H9 (cell line): Measurements from ENCODE around the gene GALNT17. TPM values are rescaled to one million over a fixed set of nuclear protein-coding genes. Genes with fewer than 3 reads are reported as not detected.

Experiments used
- DNase-seq: peaks from one replicate; pipeline ENCODE4 v3.0.0-alpha.2; 2017
- H2AFZ ChIP-seq: one replicate; pipeline ENCODE4 v1.6.1; 2013; ENCODE audit warnings: mild to moderate bottlenecking, low read length, control low read depth, moderate library complexity
- H2AK5ac ChIP-seq: 2 replicates; pipeline ENCODE4 v1.6.1; 2013; ENCODE audit warnings: low read length, control low read depth, mixed read lengths; ENCODE audit not compliant: insufficient read length
- H2BK120ac ChIP-seq: one replicate; pipeline ENCODE4 v1.6.1; 2013; ENCODE audit warnings: low read depth, mild to moderate bottlenecking, low read length, control low read depth, inconsistent platforms; ENCODE audit not compliant: poor library complexity, severe bottlenecking
- H2BK12ac ChIP-seq: 2 replicates; pipeline ENCODE4 v1.6.1; 2013; ENCODE audit warnings: low read length, control low read depth, mixed read lengths, low read depth; ENCODE audit not compliant: insufficient read length
- H2BK15ac ChIP-seq: 2 replicates; pipeline ENCODE4 v1.6.1; 2013; ENCODE audit warnings: low read depth, low read length, control low read depth
- H2BK20ac ChIP-seq: one replicate; pipeline ENCODE4 v1.6.1; 2013; ENCODE audit warnings: low read depth, mild to moderate bottlenecking, low read length, control low read depth, inconsistent platforms; ENCODE audit not compliant: poor library complexity, severe bottlenecking
- H2BK5ac ChIP-seq: 2 replicates; pipeline ENCODE4 v1.6.1; 2013; ENCODE audit warnings: low read length, control low read depth, mixed read lengths; ENCODE audit not compliant: insufficient read length
- H3K14ac ChIP-seq: 2 replicates; pipeline ENCODE4 v1.6.1; 2013; ENCODE audit warnings: low read length, control low read depth; ENCODE audit not compliant: insufficient read depth
- H3K18ac ChIP-seq: 2 replicates; pipeline ENCODE4 v1.6.1; 2013; ENCODE audit warnings: low read depth, mild to moderate bottlenecking, mixed read lengths, low read length, control low read depth; ENCODE audit not compliant: insufficient read length
- H3K23ac ChIP-seq: 2 replicates; pipeline ENCODE4 v1.6.1; 2013; ENCODE audit warnings: low read length, control low read depth, mixed read lengths, low read depth; ENCODE audit not compliant: insufficient read length
- H3K23me2 ChIP-seq: 2 replicates; pipeline ENCODE4 v1.6.1; 2013; ENCODE audit warnings: low read depth, mild to moderate bottlenecking, mixed read lengths, low read length, control low read depth; ENCODE audit not compliant: insufficient read length, poor library complexity, severe bottlenecking
- H3K27ac ChIP-seq: 2 replicates; pipeline ENCODE4 v1.5.1; 2013; ENCODE audit warnings: low read length, control low read depth, mixed read lengths, low read depth; ENCODE audit not compliant: insufficient read length
- H3K27me3 ChIP-seq: 2 replicates; pipeline ENCODE4 v1.6.1; 2013; ENCODE audit warnings: low read length, control low read depth, inconsistent platforms; ENCODE audit not compliant: insufficient read depth
- H3K4ac ChIP-seq: 2 replicates; pipeline ENCODE4 v1.6.1; 2013; ENCODE audit warnings: low read depth, mild to moderate bottlenecking, control low read depth, inconsistent platforms, low read length, moderate library complexity
- H3K4me1 ChIP-seq: 2 replicates; pipeline ENCODE4 v1.6.1; 2013; ENCODE audit warnings: low read length, control low read depth, inconsistent platforms; ENCODE audit not compliant: insufficient read depth
- H3K4me2 ChIP-seq: 2 replicates; pipeline ENCODE4 v1.6.1; 2013; ENCODE audit warnings: low read length, control low read depth, mixed read lengths; ENCODE audit not compliant: insufficient read length, insufficient read depth
- H3K56ac ChIP-seq: 2 replicates; pipeline ENCODE4 v1.6.1; 2013; ENCODE audit warnings: low read depth, mild to moderate bottlenecking, mixed read lengths, low read length, control low read depth; ENCODE audit not compliant: insufficient read length
- H3K79me1 ChIP-seq: 2 replicates; pipeline ENCODE4 v1.6.1; 2013; ENCODE audit warnings: low read depth, mild to moderate bottlenecking, moderate library complexity, low read length, control low read depth, inconsistent platforms; ENCODE audit not compliant: insufficient read depth, poor library complexity, severe bottlenecking
- H3K79me2 ChIP-seq: 2 replicates; pipeline ENCODE4 v1.6.1; 2013; ENCODE audit warnings: low read length, control low read depth, inconsistent platforms; ENCODE audit not compliant: insufficient read depth
- H3K9ac ChIP-seq: 2 replicates; pipeline ENCODE4 v1.6.1; 2013; ENCODE audit warnings: low read length, control low read depth, mixed read lengths; ENCODE audit not compliant: insufficient read length; ENCODE audit errors: extremely low read depth
- H3K9me3 ChIP-seq: one replicate; pipeline ENCODE4 v1.6.1; 2013; ENCODE audit warnings: low read depth, low read length, inconsistent platforms; ENCODE audit not compliant: control insufficient read depth
- H3T11ph ChIP-seq: one replicate; pipeline ENCODE4 v1.6.1; 2013; ENCODE audit warnings: mild to moderate bottlenecking, low read length, control low read depth, inconsistent platforms
- H4K20me1 ChIP-seq: one replicate; pipeline ENCODE4 v1.6.1; 2013; ENCODE audit not compliant: control insufficient read depth, insufficient read length, insufficient read depth
- H4K5ac ChIP-seq: 2 replicates; pipeline ENCODE4 v1.6.1; 2013; ENCODE audit warnings: low read depth, mild to moderate bottlenecking, mixed read lengths, low read length, control low read depth; ENCODE audit not compliant: insufficient read length
- H4K8ac ChIP-seq: replicated peaks from 2 replicates; pipeline ENCODE4 v1.6.1; 2013; ENCODE audit warnings: low read length, control low read depth, mixed read lengths, low read depth; ENCODE audit not compliant: insufficient read length
- H4K91ac ChIP-seq: 2 replicates; pipeline ENCODE4 v1.6.1; 2013; ENCODE audit warnings: low read depth, mild to moderate bottlenecking, moderate library complexity, mixed read lengths, low read length, control low read depth; ENCODE audit not compliant: insufficient read length
- H3K27ac Mint-ChIP-seq, 3 experiments: 2 replicates in 2 of 3; 3 replicates in 1 of 3; pipeline ENCODE4 v1.8.0; 2020 to 2021; ENCODE audit warnings: mixed read lengths in 3 of 3, mild to moderate bottlenecking in 1 of 3, moderate library complexity in 1 of 3
- H3K27me3 Mint-ChIP-seq: 2 replicates; pipeline ENCODE4 v1.8.0; 2021; ENCODE audit warnings: low read depth, mild to moderate bottlenecking, moderate library complexity, mixed read lengths
- H3K36me3 Mint-ChIP-seq, 3 experiments: 2 replicates in 2 of 3; 3 replicates in 1 of 3; pipeline ENCODE4 v1.8.0; 2020 to 2021; ENCODE audit warnings: low read depth in 3 of 3, mixed read lengths in 3 of 3; ENCODE audit not compliant: insufficient read depth in 1 of 3
- H3K4me1 Mint-ChIP-seq, 2 experiments: 2 replicates each; pipeline ENCODE4 v1.8.0; 2020; ENCODE audit warnings: mixed read lengths in 2 of 2
- H3K4me3 Mint-ChIP-seq, 2 experiments: 2 replicates in 1 of 2; 3 replicates in 1 of 2; pipeline ENCODE4 v1.8.0; 2020 to 2021; ENCODE audit warnings: mild to moderate bottlenecking in 2 of 2, mixed read lengths in 2 of 2, moderate library complexity in 1 of 2
- H3K9me3 Mint-ChIP-seq, 2 experiments: 2 replicates in 1 of 2; 3 replicates in 1 of 2; pipeline ENCODE4 v1.8.0; 2020; ENCODE audit warnings: mild to moderate bottlenecking in 2 of 2, mixed read lengths in 2 of 2, moderate library complexity in 1 of 2
- WGBS: extraction: QIAGEN DNeasy Blood & Tissue Kit; methylation state at CpG from one replicate; pipeline ENCODE4 v1.1.7; 2013; ENCODE audit warnings: missing lambda C conversion rate, low lambda C conversion rate, mixed read lengths; ENCODE audit not compliant: insufficient read length; ENCODE audit errors: extremely low coverage; 5-methylcytosine and 5-hydroxymethylcytosine counted together
- total RNA-seq: library from RNA; stranded (reverse); gene quantifications from 2 replicates; pipeline ENCODE4 v1.2.1, GENCODE V29; 2021
- TF ChIP-seq, protein P1 (sequence below): fragments of 200-600 bp; sonication (generic); conservative IDR thresholded peaks from 3 replicates; pipeline ENCODE4 v1.8.0; 2021; ENCODE audit warnings: antibody characterized with exemption, mild to moderate bottlenecking

The GALNT17 gene
- total RNA-seq, 1 experiment from 2014 or later = 43.2 TPM

DNA sequence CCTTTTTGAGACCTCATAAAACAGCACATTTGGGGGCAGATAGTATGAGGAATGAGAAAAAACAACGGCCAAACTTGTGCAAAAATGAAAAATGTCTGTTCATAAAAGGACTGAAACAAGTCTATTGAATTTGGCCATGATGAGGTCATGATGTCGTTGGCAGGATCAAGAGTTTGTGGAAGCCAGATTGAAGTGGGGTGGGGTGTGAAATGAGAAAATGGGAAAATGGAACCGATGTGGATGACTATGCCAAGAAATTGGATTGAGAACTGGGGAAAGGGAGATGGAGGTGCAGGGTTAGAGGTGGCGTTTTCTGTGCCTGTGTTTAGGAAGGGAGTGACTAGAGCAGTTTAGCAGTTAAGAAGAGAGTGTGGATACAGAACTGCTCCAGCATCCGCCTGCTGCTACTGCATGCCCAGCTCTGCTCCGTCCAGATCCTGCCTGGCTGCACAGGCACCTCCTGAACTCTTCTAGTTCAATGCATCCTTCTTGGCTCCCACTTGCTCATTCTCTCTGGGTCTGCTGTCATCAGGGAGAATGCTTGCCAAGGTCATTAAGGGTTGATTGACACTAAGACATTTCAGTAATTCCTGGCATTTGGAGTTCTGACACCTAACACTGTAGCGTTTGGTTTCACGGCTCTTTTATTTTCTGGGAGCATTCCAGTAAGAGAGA, 111.9 kb downstream of the GALNT17 start:
- Histone ChIP-seq H2AK5ac (no peak overlapping the region), H3K23me2 (no peaks in the 10 kb centered on the region), H3K4ac (no peak overlapping the region), H4K20me1 (no peaks in the 10 kb centered on the region), H3K79me2 (peaks cover 8% of the 10 kb centered on the region; the same call in 1 of the 2 replicates), H3K14ac (no peak overlapping the region), H2BK20ac (no peak overlapping the region), H2BK120ac (no peak overlapping the region), H3T11ph (no peak overlapping the region), H4K8ac (no peak overlapping the region), H3K56ac (no peak overlapping the region), H2AFZ (no peak overlapping the region), H3K9me3 (no peaks in the 10 kb centered on the region), H3K23ac (no peak overlapping the region), H4K5ac (no peak overlapping the region), H3K9ac (no peak overlapping the region), H3K4me1 (peaks cover 3% of the 10 kb centered on the region; the same call in 1 of the 2 replicates), H2BK12ac (no peak overlapping the region), H2BK15ac (no peak overlapping the region), H3K18ac (no peak overlapping the region), H3K79me1 (peaks cover 8% of the 10 kb centered on the region), H3K4me2 (no peak overlapping the region), H4K91ac (no peak overlapping the region), H3K27me3 (no peaks in the 10 kb centered on the region), H3K27ac (no peak overlapping the region), H2BK5ac (no peak overlapping the region)
- peaks cover 0 to 3% of the 10 kb centered on the region in 2 experiments; a peak in 1 of 5 replicates for H3K9me3 Mint-ChIP-seq
- H3K4me1 Mint-ChIP-seq = peaks cover 31 to 46% of the 10 kb centered on the region in 2 experiments
- TF ChIP-seq, protein P1, sequence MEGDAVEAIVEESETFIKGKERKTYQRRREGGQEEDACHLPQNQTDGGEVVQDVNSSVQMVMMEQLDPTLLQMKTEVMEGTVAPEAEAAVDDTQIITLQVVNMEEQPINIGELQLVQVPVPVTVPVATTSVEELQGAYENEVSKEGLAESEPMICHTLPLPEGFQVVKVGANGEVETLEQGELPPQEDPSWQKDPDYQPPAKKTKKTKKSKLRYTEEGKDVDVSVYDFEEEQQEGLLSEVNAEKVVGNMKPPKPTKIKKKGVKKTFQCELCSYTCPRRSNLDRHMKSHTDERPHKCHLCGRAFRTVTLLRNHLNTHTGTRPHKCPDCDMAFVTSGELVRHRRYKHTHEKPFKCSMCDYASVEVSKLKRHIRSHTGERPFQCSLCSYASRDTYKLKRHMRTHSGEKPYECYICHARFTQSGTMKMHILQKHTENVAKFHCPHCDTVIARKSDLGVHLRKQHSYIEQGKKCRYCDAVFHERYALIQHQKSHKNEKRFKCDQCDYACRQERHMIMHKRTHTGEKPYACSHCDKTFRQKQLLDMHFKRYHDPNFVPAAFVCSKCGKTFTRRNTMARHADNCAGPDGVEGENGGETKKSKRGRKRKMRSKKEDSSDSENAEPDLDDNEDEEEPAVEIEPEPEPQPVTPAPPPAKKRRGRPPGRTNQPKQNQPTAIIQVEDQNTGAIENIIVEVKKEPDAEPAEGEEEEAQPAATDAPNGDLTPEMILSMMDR = no peak
- DNase-seq = no peak
- H3K27me3 Mint-ChIP-seq = no peaks in the 10 kb centered on the region
- WGBS = no CpG with 5 or more reads among the region's 8 CpGs
- peak overlapping the region in 1 of 3 experiments; percentile 15; a peak in 2 of 7 replicates for H3K27ac Mint-ChIP-seq
- no peak overlapping the region for H3K4me3 Mint-ChIP-seq
- peaks cover 19 to 37% (median 31%) of the 10 kb centered on the region in 3 experiments for H3K36me3 Mint-ChIP-seq
